Fibroblast of lung (primary cell): ENCODE data around the gene ZNF135.

Source experiments
- CTCF ChIP-seq, 2 donors: IDR thresholded peaks in 1 of 2; conservative IDR thresholded peaks in 1 of 2; 1 replicate in 1 of 2; 2 replicates in 1 of 2; pipeline ENCODE4 v1.5.1; 2011 to 2012; ENCODE audit warnings: low read length in 2 of 2, control low read depth in 1 of 2, inconsistent platforms in 1 of 2, low read depth in 1 of 2, mild to moderate bottlenecking in 1 of 2
- EZH2 ChIP-seq: IDR thresholded peaks from 2 replicates; pipeline ENCODE4 v1.5.1; 2012; ENCODE audit warnings: low read length, control low read depth, mild to moderate bottlenecking; ENCODE audit errors: missing control alignments

DNA sequence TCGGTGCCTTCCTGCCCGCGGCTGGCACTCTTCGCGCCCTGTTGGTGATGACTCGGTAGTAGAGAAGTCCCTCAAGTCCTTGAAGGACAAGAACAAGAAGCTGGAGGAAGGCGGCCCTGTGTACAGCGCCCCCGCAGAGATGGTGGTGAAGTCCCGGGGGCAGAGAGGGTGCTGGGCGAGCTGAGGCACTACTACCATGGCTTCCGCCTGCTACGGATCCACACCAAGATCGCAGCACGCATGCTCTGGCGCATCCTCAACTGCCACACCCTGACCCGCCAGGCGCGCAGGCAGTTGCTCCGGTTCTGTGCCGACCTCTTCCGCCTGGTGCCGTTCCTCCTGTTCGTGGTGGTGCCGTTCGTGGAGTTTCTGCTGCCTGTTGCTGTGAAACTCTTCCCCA is 14.2 kb upstream of the ZNF135 start:
- TF ChIP-seq CTCF (conservative IDR thresholded peaks at IDR 0.05 in 1 of 2, IDR thresholded peaks at IDR 0.05 in 1 of 2; ENCODE audit: low read depth in 1 of 2, low read length in 2 of 2) (no peak), EZH2 (no peak)
